GM19240 (cell line): ENCODE measurements around the gene SLC39A7.

Experiments
- DNase-seq: peaks from one replicate; pipeline ENCODE4 v3.0.0; 2011; ENCODE audit warnings: low spot score; ENCODE audit not compliant: insufficient read length

Gene SLC39A7

DNA sequence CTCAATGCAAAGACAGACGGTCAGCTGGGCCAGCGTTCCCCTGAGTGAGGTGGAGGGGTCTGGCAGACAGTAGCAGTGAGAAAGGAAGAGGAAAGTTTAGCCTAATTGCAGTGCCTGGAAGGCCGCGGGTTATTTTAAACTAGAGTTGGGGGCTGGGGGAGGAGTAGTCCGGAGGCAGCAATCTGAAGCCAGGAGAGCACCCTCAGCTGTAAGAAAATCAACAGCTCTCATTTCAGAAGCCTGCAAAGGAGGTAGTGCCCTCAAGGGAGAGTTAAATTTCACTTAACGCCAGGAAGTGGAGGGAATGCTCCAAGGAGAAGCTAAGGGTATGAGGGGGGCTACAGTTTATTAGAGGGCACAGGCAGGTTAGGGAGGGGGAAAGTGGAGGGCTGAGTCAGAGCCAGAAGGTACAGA is 34.6 kb downstream of the SLC39A7 start:
- no peak for DNase-seq

- DNase-seq, result no peak
These were observed 35.7 kb downstream of the SLC39A7 start for GRCh38 chr6:33236328-33236727.

- no peak for DNase-seq
These were observed 36.2 kb downstream of the SLC39A7 start for GRCh38 chr6:33236852-33237251.

DNA sequence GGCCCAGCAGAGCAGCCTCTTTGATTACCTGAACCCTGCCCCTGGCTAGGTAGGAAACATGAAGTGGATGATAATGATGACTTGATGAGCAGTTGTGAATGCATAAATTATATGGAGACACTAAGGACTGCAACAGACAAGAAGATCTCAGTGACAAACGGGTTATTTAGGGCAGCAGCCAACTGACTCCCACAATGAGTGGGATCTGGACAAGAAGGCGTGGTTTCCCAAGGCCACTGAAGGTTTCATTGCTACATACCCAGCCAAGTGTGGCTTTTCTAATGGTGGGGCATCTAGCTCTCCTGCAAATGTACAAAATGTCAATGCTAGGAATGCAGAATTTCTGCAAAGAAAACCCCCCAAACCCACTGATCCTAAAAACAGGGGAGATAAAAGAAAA is 37.1 kb downstream of the SLC39A7 start:
- no peak for DNase-seq

GRCh38 chr6:33241968-33242367 is 41.3 kb downstream of the SLC39A7 start:
- DNase-seq, result no peak

DNA sequence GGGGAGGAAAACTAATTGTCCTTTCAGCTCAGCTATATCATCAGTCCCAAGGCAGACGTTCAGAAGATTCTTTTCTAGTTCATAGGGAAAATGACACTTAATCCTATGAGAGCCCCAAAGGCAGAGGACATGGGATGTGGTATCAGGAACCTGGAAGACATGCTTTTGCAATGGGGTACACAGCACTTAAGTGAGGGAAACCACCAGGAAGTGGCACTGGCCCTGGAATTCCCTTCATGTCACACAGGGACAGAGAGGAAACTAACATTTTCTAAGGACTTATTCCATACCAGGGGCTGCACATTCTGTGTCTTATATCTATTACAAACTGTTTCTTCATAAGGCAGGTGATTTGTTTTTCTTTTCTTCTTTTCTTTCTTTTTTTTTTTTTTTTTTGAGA is 42.8 kb downstream of the SLC39A7 start:
- DNase-seq, result no peak

DNA sequence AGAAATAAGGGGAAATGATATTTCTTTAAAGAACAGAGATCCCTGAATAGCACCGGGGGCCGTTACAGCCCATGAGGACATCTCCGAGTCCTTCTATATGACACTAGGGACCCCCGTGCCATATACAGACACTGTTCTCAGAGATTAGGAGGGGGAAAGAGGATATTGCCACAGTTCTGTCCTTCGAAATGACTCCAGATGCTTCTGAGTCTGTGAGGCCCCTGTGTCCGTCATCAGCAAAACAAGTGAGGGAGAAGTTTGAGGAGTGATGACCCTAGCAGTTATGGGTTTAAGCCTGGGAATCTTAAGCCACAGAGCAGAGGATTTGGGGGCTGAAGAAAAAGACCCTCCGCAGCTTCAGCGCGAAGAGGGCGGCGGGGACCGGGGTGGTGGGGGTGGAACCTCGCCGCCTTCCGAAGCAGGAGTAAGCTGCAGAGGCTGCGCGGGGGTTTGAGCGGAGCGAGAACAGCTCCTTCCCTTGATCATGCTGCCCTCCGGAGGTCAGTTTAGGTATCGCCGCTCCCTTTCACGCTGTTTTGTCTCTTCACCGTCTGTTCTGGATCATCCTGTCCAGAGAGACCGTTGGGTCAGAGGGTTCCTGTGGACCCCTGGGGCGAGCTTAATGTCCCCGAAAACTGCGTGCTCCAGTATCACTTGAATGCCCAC is 47.4 kb downstream of the SLC39A7 start:
- peak; percentile 49 for DNase-seq

DNA sequence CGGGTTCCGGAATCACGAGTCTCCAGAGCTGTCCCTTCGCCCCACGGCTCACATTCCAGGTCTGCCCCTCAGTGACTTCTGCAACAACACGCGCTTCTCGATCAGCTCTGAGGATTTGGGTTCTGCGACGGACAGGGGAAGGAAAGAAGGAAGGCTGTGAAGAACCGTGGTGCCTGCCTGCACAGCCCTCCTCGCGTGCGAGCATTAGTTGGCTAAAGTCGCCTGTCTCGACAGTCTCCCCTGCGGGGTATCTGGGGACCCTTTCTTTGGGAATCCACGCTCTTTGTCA is 47.9 kb downstream of the SLC39A7 start:
- no peak for DNase-seq

- DNase-seq, result peak; percentile 65
These were observed 48.5 kb downstream of the SLC39A7 start for GRCh38 chr6:33248932-33249731.

DNA sequence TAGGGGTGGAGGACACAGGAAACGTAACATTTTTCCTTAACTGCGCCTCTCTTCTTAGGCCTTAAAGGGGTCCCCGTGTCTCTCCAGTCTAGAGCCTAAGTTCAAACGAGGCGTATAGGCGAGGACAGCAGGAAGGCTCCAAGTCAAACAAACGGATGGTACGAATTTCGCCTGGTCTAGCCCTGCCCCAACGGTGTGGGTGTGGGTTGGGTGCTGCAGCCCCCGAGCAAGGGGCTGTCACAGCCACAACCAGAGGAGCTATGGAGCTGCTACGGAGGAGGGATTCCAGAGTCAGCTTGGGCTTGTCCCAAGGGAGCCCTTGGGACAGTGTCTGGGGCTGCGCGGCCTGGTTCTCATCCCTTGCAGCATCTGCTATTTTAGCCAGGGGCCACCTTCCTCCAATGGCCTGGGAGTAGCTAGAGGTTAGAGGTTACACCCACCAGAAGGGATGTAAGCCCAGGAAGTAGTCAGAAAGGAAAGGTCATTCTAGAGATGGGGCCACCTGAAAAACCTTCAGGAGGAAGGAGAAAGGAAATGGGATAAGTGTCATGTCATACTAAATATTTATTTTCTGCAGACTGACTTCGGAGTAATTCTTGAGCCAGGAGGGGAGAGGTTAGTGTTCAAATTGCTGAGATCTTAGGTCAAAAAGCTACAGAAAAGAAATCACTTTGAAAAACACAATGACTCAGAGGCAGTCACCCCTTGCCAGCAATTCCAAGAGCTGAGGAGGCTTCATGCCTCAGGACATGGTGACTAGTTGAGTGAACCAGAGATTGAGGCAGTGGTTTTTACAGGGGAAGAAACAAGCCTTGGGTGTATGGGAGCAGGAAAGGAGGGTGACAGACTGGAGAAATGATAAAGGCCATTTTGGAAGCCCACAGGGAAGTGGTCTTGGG is 49.3 kb downstream of the SLC39A7 start:
- no peak for DNase-seq

GRCh38 chr6:33250731-33251130 is 50.1 kb downstream of the SLC39A7 start:
- no peak for DNase-seq

- no peak for DNase-seq
These were observed 50.8 kb downstream of the SLC39A7 start for GRCh38 chr6:33251395-33252012.

DNA sequence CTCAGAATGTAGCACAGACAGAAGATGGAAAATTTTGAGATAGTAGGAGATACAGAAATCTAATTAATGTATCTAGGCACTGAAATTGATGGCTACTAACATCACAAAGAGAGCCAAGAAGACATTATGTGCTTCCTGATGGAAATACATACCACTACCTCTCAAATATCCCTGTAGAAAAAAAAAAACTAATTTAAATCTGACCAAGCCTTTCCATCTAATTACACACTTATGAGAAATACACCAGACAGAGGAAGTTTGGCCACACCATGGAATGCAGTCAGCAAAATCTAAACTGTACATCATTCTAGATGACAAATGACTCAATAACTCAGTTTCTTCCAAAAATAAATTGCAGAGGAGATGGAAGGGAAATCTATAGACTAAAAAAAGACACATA is 52.1 kb downstream of the SLC39A7 start:
- DNase-seq, result no peak
